ENCODE results near the gene GNG8.
A peak's percentile ranks its signal among the peaks of the same experiment; 100 is the strongest.

GNG8 gene

GRCh38 chr19:46639358-46640182, 3.6 kb upstream of the GNG8 start:
- Histone ChIP-seq H3K4me3 (ENCODE audit: low read depth, low read length) (peak overlapping the region; percentile 43), H3K9ac (no peak overlapping the region), H3K27ac (no peak overlapping the region), H3K27me3 (ENCODE audit: control insufficient read depth, insufficient read depth, low read length) (no peaks in the 10 kb centered on the region), H3K36me3 (ENCODE audit: control insufficient read depth, insufficient read depth, low read length) (no peaks in the 10 kb centered on the region), H3K79me2 (no peaks in the 10 kb centered on the region), H3K9me3 (ENCODE audit: control insufficient read depth, low read length) (no peaks in the 10 kb centered on the region), H3K4me1 (peaks cover 2% of the 10 kb centered on the region), H2AFZ (peak overlapping the region; percentile 80), H3K4me2 (ENCODE audit: low read length) (peak overlapping the region; percentile 66)
- TF ChIP-seq, protein P1, sequence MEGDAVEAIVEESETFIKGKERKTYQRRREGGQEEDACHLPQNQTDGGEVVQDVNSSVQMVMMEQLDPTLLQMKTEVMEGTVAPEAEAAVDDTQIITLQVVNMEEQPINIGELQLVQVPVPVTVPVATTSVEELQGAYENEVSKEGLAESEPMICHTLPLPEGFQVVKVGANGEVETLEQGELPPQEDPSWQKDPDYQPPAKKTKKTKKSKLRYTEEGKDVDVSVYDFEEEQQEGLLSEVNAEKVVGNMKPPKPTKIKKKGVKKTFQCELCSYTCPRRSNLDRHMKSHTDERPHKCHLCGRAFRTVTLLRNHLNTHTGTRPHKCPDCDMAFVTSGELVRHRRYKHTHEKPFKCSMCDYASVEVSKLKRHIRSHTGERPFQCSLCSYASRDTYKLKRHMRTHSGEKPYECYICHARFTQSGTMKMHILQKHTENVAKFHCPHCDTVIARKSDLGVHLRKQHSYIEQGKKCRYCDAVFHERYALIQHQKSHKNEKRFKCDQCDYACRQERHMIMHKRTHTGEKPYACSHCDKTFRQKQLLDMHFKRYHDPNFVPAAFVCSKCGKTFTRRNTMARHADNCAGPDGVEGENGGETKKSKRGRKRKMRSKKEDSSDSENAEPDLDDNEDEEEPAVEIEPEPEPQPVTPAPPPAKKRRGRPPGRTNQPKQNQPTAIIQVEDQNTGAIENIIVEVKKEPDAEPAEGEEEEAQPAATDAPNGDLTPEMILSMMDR (IDR thresholded peaks at IDR 0.05), result no peak

DNA sequence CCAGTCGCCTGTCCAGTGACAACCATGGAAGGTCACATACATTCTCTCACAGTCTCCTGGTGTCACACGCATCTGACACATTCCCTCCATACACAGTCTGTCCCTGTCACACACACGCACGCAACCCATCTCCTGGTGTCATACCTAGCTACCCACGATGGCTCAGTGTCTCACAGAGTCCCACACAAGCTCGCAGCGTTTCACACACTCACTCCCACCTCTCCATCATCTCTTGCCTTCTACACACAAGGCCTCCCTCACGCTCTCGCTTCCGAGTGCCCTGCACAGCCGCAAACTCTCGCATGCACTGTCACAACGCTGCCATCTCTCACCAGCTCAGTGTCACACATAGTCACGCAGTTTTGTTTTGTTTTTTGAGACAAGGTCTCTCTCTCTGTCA, 1.2 kb upstream of the GNG8 start:
- Histone ChIP-seq H3K27ac (no peak overlapping the region), H3K27me3 (ENCODE audit: control insufficient read depth, insufficient read depth, low read length) (no peaks in the 10 kb centered on the region)

DNA sequence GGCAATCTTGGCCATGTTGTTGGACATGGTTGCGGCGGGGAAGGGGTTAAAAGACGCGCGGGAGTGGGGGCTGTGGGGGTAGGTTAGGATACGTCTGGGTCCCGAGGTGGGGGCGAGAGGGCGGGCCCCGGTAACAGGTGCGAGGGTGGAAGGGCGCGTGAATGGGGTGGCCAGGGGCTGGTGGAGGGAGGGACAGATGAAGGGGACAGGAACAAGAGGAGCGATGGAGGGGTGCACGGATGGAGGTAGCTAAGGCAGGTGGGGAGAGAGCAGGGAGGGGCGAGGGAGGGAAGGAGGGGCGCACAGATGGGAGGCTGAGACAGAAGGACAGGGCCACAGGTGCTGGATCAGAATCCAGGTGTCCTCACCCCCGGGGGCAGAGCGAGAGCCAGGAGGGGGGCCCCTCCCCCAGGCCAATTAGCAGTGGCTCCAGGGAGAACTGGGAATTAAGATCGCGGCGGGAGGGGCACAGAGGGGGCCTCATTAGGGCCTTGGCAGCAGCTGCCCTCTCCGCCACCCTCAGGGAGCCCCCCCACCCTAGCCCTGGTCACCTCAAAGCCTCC, 1.3 kb downstream of the GNG8 start:
- no peak overlapping the region for H3K27ac ChIP-seq
- peaks cover 6% of the 10 kb centered on the region for H3K4me1 ChIP-seq

More for the DNA sequence above, 1.2 kb upstream of the GNG8 start:
- H3K36me3 ChIP-seq (ENCODE audit: control insufficient read depth, insufficient read depth, low read length), result no peaks in the 10 kb centered on the region
- no peaks in the 10 kb centered on the region for H3K79me2 ChIP-seq
- H3K4me1 ChIP-seq, result peaks cover 6% of the 10 kb centered on the region
- H3K4me2 ChIP-seq (ENCODE audit: low read length), result no peak overlapping the region
- no peak overlapping the region for H3K4me3 ChIP-seq (ENCODE audit: low read depth, low read length)
- H3K9ac ChIP-seq, result no peak overlapping the region
- TF ChIP-seq, protein P1 (IDR thresholded peaks at IDR 0.05), result no peak
- H2AFZ ChIP-seq, result no peak overlapping the region
- no peaks in the 10 kb centered on the region for H3K9me3 ChIP-seq (ENCODE audit: control insufficient read depth, low read length)

GRCh38 chr19:46634045-46634655, 1.9 kb downstream of the GNG8 start:
- Histone ChIP-seq H3K27me3 (ENCODE audit: control insufficient read depth, insufficient read depth, low read length) (no peaks in the 10 kb centered on the region), H3K9me3 (ENCODE audit: control insufficient read depth, low read length) (no peaks in the 10 kb centered on the region), H3K9ac (no peak overlapping the region), H3K4me3 (ENCODE audit: low read depth, low read length) (peak overlapping the region; percentile 43), H3K79me2 (no peaks in the 10 kb centered on the region), H3K4me2 (ENCODE audit: low read length) (peak overlapping the region; percentile 96), H3K36me3 (ENCODE audit: control insufficient read depth, insufficient read depth, low read length) (no peaks in the 10 kb centered on the region), H3K27ac (no peak overlapping the region), H3K4me1 (peaks cover 6% of the 10 kb centered on the region), H2AFZ (peak overlapping the region; percentile 74)
- TF ChIP-seq, protein P1 (IDR thresholded peaks at IDR 0.05), result no peak

More for the DNA sequence above, 1.3 kb downstream of the GNG8 start:
- Histone ChIP-seq H3K4me2 (ENCODE audit: low read length) (peak overlapping the region; percentile 73), H3K79me2 (no peaks in the 10 kb centered on the region), H3K4me3 (ENCODE audit: low read depth, low read length) (peak overlapping the region; percentile 26), H2AFZ (no peak overlapping the region), H3K9me3 (ENCODE audit: control insufficient read depth, low read length) (no peaks in the 10 kb centered on the region), H3K9ac (no peak overlapping the region), H3K27me3 (ENCODE audit: control insufficient read depth, insufficient read depth, low read length) (no peaks in the 10 kb centered on the region), H3K36me3 (ENCODE audit: control insufficient read depth, insufficient read depth, low read length) (no peaks in the 10 kb centered on the region)
- TF ChIP-seq, protein P1 (IDR thresholded peaks at IDR 0.05), result no peak

Data from parathyroid adenoma (tissue), 2 donors.